ENCODE results near the gene DEFB123.

DEFB123 gene

DNA sequence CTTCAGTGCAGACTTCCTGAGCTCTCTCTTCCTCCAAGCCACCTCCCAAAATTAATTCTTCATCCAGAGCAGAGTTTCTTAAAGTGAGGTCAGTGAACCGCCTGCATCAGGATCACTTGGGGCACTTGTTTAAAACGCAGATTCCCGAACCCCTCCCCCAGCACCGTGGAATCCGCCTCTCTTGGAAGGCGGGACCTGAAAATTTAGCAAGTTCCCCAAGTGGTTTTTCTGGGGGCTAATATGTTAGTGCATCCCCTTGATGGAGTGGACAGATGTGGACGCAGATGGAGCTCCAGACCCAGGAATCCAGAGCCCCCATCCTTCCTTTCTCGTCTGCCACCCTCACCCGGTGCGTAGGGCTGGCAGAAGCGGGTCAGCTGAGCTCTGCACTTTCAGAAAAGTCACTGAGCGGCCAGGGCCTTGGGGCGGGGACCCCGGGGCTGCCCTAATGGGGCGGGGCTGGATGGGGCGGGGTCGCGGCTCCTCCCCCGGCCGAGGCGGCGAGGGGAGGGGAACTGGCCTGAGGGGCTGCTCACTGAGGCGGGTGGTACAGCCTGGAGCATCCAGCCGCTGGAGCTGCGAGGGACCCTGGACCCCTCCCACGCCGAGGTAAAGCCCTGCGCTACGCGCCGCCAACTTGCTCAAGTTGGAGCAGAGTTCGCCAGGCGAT is 34.5 kb downstream of the DEFB123 start, which contains the start of the genes DEFB124 and REM1:
TSS of gene DEFB124 (minus strand) at position 370 of the 670 bp plus-strand sequence. CDS start 2,114 bp downstream, outside the sequence.
TSS of gene REM1 (plus strand) at position 531 of the 670 bp plus-strand sequence. CDS start 1,158 bp downstream, outside the sequence.
- no peak for DNase-seq

- DNase-seq = no peak
Measured at GRCh38 chr20:31475472-31476293, 35.3 kb downstream of the DEFB123 start.

DNA sequence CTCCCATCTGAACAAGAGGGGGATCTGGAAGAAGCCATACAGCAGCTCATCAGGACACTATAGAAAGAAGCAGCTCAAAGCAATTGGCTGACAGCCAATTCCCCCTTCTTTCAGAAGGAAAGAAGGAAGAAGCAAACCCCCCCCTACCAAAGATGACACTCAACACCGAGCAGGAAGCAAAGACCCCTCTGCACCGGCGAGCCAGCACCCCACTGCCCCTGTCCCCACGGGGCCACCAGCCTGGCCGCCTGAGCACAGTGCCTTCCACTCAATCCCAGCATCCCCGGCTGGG is 35.8 kb downstream of the DEFB123 start:
- DNase-seq = no peak

GRCh38 chr20:31476643-31477215 is 36.3 kb downstream of the DEFB123 start:
- DNase-seq = no peak

- peak; percentile 29 for DNase-seq
Measured at GRCh38 chr20:31484001-31484400, 43.6 kb downstream of the DEFB123 start.

GRCh38 chr20:31485450-31486339 is 45.3 kb downstream of the DEFB123 start:
- no peak for DNase-seq

GRCh38 chr20:31488115-31488514 is 47.7 kb downstream of the DEFB123 start:
- no peak for DNase-seq

GRCh38 chr20:31489152-31489551 is 48.7 kb downstream of the DEFB123 start:
- no peak for DNase-seq

GRCh38 chr20:31490752-31491151 is 50.3 kb downstream of the DEFB123 start:
- DNase-seq = no peak

GRCh38 chr20:31494131-31494530 is 53.7 kb downstream of the DEFB123 start:
- DNase-seq = no peak

DNA sequence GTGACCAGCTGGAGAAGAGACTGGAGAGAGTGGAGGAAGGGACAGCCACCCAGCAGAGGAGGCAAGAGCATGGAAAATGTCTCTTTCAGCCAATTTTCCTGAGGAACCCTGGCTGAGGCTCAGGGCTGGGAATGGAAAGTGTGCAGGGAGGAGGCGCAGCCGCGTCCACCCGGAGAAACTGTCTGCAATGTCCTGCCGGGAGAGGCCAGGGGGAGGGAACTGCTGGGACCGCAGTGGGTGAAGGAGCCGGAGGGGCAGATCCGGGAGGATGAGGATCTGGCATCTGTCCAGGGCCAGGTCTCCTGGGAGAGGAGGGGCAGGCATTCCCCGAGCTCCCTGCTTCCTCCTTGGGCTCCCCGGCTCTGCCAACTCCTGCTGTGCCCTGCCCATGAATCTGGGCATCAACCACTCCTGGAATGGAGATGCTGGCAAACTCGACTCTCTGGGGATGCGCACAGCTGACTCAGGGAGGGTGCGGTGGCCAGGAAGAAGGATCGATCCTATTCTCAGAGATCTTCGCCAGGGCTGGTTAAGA is 56.4 kb downstream of the DEFB123 start:
- no peak for DNase-seq

GRCh38 chr20:31497838-31498540 is 57.6 kb downstream of the DEFB123 start:
- no peak for DNase-seq

All from CD4-positive, alpha-beta T cell treated with Interleukin-12 subunit alpha and Interleukin-12 subunit beta, for 1 hour (primary cell).